A673 (cell line): Measurements from ENCODE around the gene MTHFD2L.

ENCODE experiments used
- CTCF ChIP-seq: fragments of 300-800, 200-600 bp; sonication (generic); conservative IDR thresholded peaks from 2 replicates; pipeline ENCODE4 v1.5.1; 2017; ENCODE audit warnings: low read depth, mild to moderate bottlenecking, antibody characterized with exemption, low read length, moderate library complexity, mixed read lengths
- EZH2 ChIP-seq: fragments of 200-600 bp; sonication (generic); IDR thresholded peaks from 2 replicates; pipeline ENCODE4 v1.6.1; 2017; ENCODE audit warnings: borderline replicate concordance, low read depth, mild to moderate bottlenecking, mixed read lengths, antibody characterized with exemption, low read length; ENCODE audit not compliant: poor library complexity, severe bottlenecking

GRCh38 chr4:74308215-74308614, 150.3 kb downstream of the MTHFD2L start, which contains the start of gene EPGN:
- TF ChIP-seq CTCF: no peak
- TF ChIP-seq EZH2: no peak
